HFFc6 (cell line): ENCODE measurements around the gene TMEM63B. TPM values are rescaled to one million over a fixed set of nuclear protein-coding genes. Genes with fewer than 3 reads are reported as not detected.

Experiments used
- DNase-seq: peaks from one replicate; pipeline ENCODE4 v3.0.0-alpha.2; 2018
- H3K27ac Mint-ChIP-seq: 2 replicates; pipeline ENCODE4 v1.8.0; 2020; ENCODE audit warnings: mild to moderate bottlenecking, mixed read lengths
- H3K27me3 Mint-ChIP-seq: 2 replicates; pipeline ENCODE4 v1.8.0; 2021; ENCODE audit warnings: mild to moderate bottlenecking, moderate library complexity, mixed read lengths; ENCODE audit not compliant: insufficient read depth
- H3K36me3 Mint-ChIP-seq: 2 replicates; pipeline ENCODE4 v1.8.0; 2021; ENCODE audit warnings: low read depth, mixed read lengths
- H3K4me1 Mint-ChIP-seq: 2 replicates; pipeline ENCODE4 v1.8.0; 2020; ENCODE audit warnings: low read depth, mixed read lengths
- H3K4me3 Mint-ChIP-seq: 2 replicates; pipeline ENCODE4 v1.8.0; 2020; ENCODE audit warnings: mild to moderate bottlenecking, moderate library complexity, mixed read lengths
- H3K9me3 Mint-ChIP-seq: 2 replicates; pipeline ENCODE4 v1.8.0; 2020; ENCODE audit warnings: mild to moderate bottlenecking, mixed read lengths
- CTCF ChIP-seq: fragments of 200-600 bp; sonication (generic); IDR thresholded peaks from 2 replicates; pipeline ENCODE4 v1.5.0; 2021; ENCODE audit warnings: antibody characterized with exemption, mild to moderate bottlenecking
- total RNA-seq, 6 experiments: library from RNA; stranded (reverse); fragmentation: NEBNext Ultra II Directional; extraction: Animal tissue kit (Norgen Biotek cat#: 25700); gene quantifications; 2 replicates in 1 of 6; 3 replicates in 5 of 6; pipeline ENCODE4 v1.2.3, GENCODE V29; 2021

Gene TMEM63B
- total RNA-seq, 6 experiments from 2014 or later, result 38.3 to 55.1 (median 44.7) TPM

GRCh38 chr6:44135173-44135758 lies 7.9 kb downstream of the TMEM63B start:
- H3K4me3 Mint-ChIP-seq, result no peak overlapping the region
- no peak for TF ChIP-seq CTCF
- no peaks in the 10 kb centered on the region for H3K9me3 Mint-ChIP-seq
- H3K27ac Mint-ChIP-seq, result no peak overlapping the region
- H3K27me3 Mint-ChIP-seq, result peaks cover 1% of the 10 kb centered on the region; the same call in 1 of the 2 replicates
- no peaks in the 10 kb centered on the region; the same call in 1 of the 2 replicates for H3K36me3 Mint-ChIP-seq
- no peak for DNase-seq
- peaks cover 18% of the 10 kb centered on the region for H3K4me1 Mint-ChIP-seq

GRCh38 chr6:44135875-44136274 lies 8.5 kb downstream of the TMEM63B start:
- peak; percentile 38; the same call in 1 of the 2 replicates for TF ChIP-seq CTCF
- Mint-ChIP-seq H3K27me3 (peaks cover 1% of the 10 kb centered on the region; the same call in 1 of the 2 replicates), H3K4me3 (no peak overlapping the region), H3K36me3 (peaks cover under 1% of the 10 kb centered on the region; the same call in 1 of the 2 replicates), H3K9me3 (no peaks in the 10 kb centered on the region), H3K27ac (no peak overlapping the region), H3K4me1 (peaks cover 18% of the 10 kb centered on the region)
- no peak for DNase-seq

GRCh38 chr6:44138717-44139350 lies 11.5 kb downstream of the TMEM63B start:
- peaks cover 14% of the 10 kb centered on the region for H3K36me3 Mint-ChIP-seq
- H3K27ac Mint-ChIP-seq, result no peak overlapping the region

GRCh38 chr6:44139351-44139743 lies 12.0 kb downstream of the TMEM63B start:
- Mint-ChIP-seq H3K9me3 (no peaks in the 10 kb centered on the region), H3K27ac (no peak overlapping the region), H3K4me3 (no peak overlapping the region), H3K27me3 (peaks cover 1% of the 10 kb centered on the region; the same call in 1 of the 2 replicates), H3K4me1 (no peaks in the 10 kb centered on the region), H3K36me3 (peaks cover 18% of the 10 kb centered on the region)
- TF ChIP-seq CTCF, result no peak
- no peak for DNase-seq

More at GRCh38 chr6:44138717-44139350, 11.5 kb downstream of the TMEM63B start:
- Mint-ChIP-seq H3K27me3 (peaks cover 1% of the 10 kb centered on the region; the same call in 1 of the 2 replicates), H3K9me3 (no peaks in the 10 kb centered on the region), H3K4me3 (no peak overlapping the region), H3K4me1 (peaks cover 2% of the 10 kb centered on the region)
- no peak for DNase-seq
- TF ChIP-seq CTCF, result no peak

- Mint-ChIP-seq H3K27ac (no peak overlapping the region), H3K36me3 (peaks cover 25% of the 10 kb centered on the region)
Measured at GRCh38 chr6:44142835-44143234, 15.5 kb downstream of the TMEM63B start.

More at GRCh38 chr6:44142835-44143234, 15.5 kb downstream of the TMEM63B start:
- no peak for DNase-seq
- TF ChIP-seq CTCF, result no peak
- H3K4me1 Mint-ChIP-seq, result no peaks in the 10 kb centered on the region
- no peak overlapping the region for H3K4me3 Mint-ChIP-seq
- no peaks in the 10 kb centered on the region for H3K9me3 Mint-ChIP-seq
- H3K27me3 Mint-ChIP-seq, result peaks cover 1% of the 10 kb centered on the region; the same call in 1 of the 2 replicates
